ENCODE results near the gene RSPO3. TPM values are rescaled to one million over a fixed set of nuclear protein-coding genes. Genes with fewer than 3 reads are reported as not detected.

Gene RSPO3
- total RNA-seq, 2 experiments from 2014 or later: not detected

GRCh38 chr6:127090051-127090450 is 28.4 kb upstream of the RSPO3 start:
- intact Hi-C loops (cut with micrococcal nuclease; ENCODE audit: unreplicated experiment): no loop called here
- H3K4me1 ChIP-seq (ENCODE audit: insufficient read depth, low read length, poor library complexity, severe bottlenecking): no peaks in the 10 kb centered on the region
- no TSS peak for BruUV-seq (replicated peaks)
- no peaks in the 10 kb centered on the region for H3K79me2 ChIP-seq (ENCODE audit: insufficient read depth, low read depth, low read length)
- no peak for DNase-seq (ENCODE audit: low spot score)
- TF ChIP-seq CTCF (conservative IDR thresholded peaks at IDR 0.05; ENCODE audit: low read length) (no peak), EZH2phosphoT487 (IDR thresholded peaks at IDR 0.05; ENCODE audit: borderline replicate concordance, low read depth, low read length) (no peak)
- H2AFZ ChIP-seq (ENCODE audit: low read length): no peak overlapping the region
- no peaks in the 10 kb centered on the region for H4K20me1 ChIP-seq (ENCODE audit: insufficient read depth, low read length)
- H3K27ac ChIP-seq (ENCODE audit: low read depth, low read length, poor library complexity, severe bottlenecking): no peak overlapping the region
- H3K4me2 ChIP-seq (ENCODE audit: low read length): no peak overlapping the region
- H3K9me2 ChIP-seq (ENCODE audit: insufficient read depth, low read length): no peaks in the 10 kb centered on the region
- H3K9me3 ChIP-seq (ENCODE audit: low read length): no peaks in the 10 kb centered on the region
- H3K4me3 ChIP-seq (ENCODE audit: low read depth, low read length, poor library complexity, severe bottlenecking): no peak overlapping the region
- ChIA-PET POLR2A (no interaction called here), CTCF (ENCODE audit: unreplicated experiment) (no interaction called here)
- no peaks in the 10 kb centered on the region for H3K36me3 ChIP-seq (ENCODE audit: insufficient read depth, low read length)

- Histone ChIP-seq H3K4me2 (ENCODE audit: low read length) (no peak overlapping the region), H4K20me1 (ENCODE audit: insufficient read depth, low read length) (no peaks in the 10 kb centered on the region), H3K9me3 (ENCODE audit: low read length) (no peaks in the 10 kb centered on the region), H3K36me3 (ENCODE audit: insufficient read depth, low read length) (no peaks in the 10 kb centered on the region), H3K4me1 (ENCODE audit: insufficient read depth, low read length, poor library complexity, severe bottlenecking) (no peaks in the 10 kb centered on the region), H3K27ac (ENCODE audit: low read depth, low read length, poor library complexity, severe bottlenecking) (no peak overlapping the region), H3K79me2 (ENCODE audit: insufficient read depth, low read depth, low read length) (no peaks in the 10 kb centered on the region), H3K4me3 (ENCODE audit: low read depth, low read length, poor library complexity, severe bottlenecking) (no peak overlapping the region), H3K9me2 (ENCODE audit: insufficient read depth, low read length) (no peaks in the 10 kb centered on the region), H2AFZ (ENCODE audit: low read length) (no peak overlapping the region)
- TF ChIP-seq EZH2phosphoT487 (IDR thresholded peaks at IDR 0.05; ENCODE audit: borderline replicate concordance, low read depth, low read length) (no peak), CTCF (conservative IDR thresholded peaks at IDR 0.05; ENCODE audit: low read length) (no peak)
- BruUV-seq (replicated peaks): no TSS peak
- POLR2A ChIA-PET: no interaction called here
- CTCF ChIA-PET (ENCODE audit: unreplicated experiment): no interaction called here
- intact Hi-C loops (cut with micrococcal nuclease; ENCODE audit: unreplicated experiment): no loop called here
- DNase-seq (ENCODE audit: low spot score): no peak
Measured at GRCh38 chr6:127092466-127092865, 26.0 kb upstream of the RSPO3 start.

- Histone ChIP-seq H3K27ac (ENCODE audit: low read depth, low read length, poor library complexity, severe bottlenecking) (no peak overlapping the region), H3K4me3 (ENCODE audit: low read depth, low read length, poor library complexity, severe bottlenecking) (no peak overlapping the region), H3K9me2 (ENCODE audit: insufficient read depth, low read length) (no peaks in the 10 kb centered on the region), H3K4me2 (ENCODE audit: low read length) (no peak overlapping the region), H3K36me3 (ENCODE audit: insufficient read depth, low read length) (no peaks in the 10 kb centered on the region), H2AFZ (ENCODE audit: low read length) (no peak overlapping the region), H3K79me2 (ENCODE audit: insufficient read depth, low read depth, low read length) (no peaks in the 10 kb centered on the region), H4K20me1 (ENCODE audit: insufficient read depth, low read length) (no peaks in the 10 kb centered on the region), H3K4me1 (ENCODE audit: insufficient read depth, low read length, poor library complexity, severe bottlenecking) (no peaks in the 10 kb centered on the region), H3K9me3 (ENCODE audit: low read length) (no peaks in the 10 kb centered on the region)
- DNase-seq (ENCODE audit: low spot score): no peak
- ChIA-PET POLR2A (interaction anchor here (0.6 kb wide), 1 partner anchor 37 kb away, joined by 3 read pairs; no protein-coding TSS in a partner anchor), CTCF (ENCODE audit: unreplicated experiment) (no interaction called here)
- BruUV-seq (replicated peaks): no TSS peak
- TF ChIP-seq CTCF (conservative IDR thresholded peaks at IDR 0.05; ENCODE audit: low read length) (no peak), EZH2phosphoT487 (IDR thresholded peaks at IDR 0.05; ENCODE audit: borderline replicate concordance, low read depth, low read length) (no peak)
- intact Hi-C loops (cut with micrococcal nuclease; ENCODE audit: unreplicated experiment): no loop called here
Measured at GRCh38 chr6:127094791-127095190, 23.7 kb upstream of the RSPO3 start.
